ENCODE results near the gene ERCC1.
A peak's percentile ranks its signal among the peaks of the same experiment; 100 is the strongest.

ERCC1 gene

DNA sequence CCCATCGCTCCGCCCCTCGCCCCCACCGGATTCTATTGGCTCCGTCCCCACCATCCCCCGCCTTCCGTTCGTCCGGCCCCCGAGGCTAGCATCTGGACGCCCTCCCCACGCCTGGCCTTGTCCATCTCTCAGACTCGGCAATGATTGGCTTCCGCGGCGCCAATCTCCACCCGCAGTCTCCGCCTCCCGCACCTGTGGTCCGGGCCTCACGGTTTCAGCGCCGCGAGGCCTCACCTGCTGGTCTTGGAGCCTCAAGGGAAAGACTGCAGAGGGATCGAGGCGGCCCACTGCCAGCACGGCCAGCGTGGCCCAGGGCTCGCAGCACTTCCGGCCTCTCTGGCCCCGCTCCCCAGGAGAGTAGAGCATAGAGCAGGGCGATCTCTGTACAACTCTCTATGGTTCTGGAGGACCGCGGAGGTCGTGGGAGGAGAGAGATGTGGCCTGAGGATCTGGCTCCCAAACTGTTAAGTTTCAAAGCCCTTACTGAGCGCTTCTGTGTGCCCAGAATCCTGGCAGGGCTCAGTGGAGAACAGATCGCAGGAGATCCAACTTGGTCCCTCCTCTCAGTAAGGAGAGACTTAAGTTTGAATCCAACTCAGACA, at the start of gene ERCC1:
ERCC1 (minus strand) TSS at position 329 of the 602 bp plus-strand sequence. CDS start 543 bp downstream, outside the sequence.
- peak; percentile 74 for DNase-seq (ENCODE audit: low read depth)

DNA sequence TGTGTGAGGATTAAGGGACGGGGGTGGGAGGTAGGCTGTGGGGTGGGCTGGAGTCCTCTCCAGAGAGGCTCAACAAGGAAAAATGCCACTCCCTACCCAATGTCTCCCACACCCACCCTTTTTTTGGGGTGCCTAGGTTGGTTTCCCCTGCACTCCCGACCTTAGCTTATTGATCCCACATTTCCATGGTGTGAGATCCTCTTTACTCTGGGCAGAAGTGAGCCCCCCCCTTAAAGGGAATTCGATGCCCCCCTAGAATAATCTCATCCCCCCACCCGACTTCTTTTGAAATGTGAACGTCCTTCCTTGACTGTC, 49.6 kb upstream of the ERCC1 start:
- no peak for DNase-seq (ENCODE audit: low read depth)

DNA sequence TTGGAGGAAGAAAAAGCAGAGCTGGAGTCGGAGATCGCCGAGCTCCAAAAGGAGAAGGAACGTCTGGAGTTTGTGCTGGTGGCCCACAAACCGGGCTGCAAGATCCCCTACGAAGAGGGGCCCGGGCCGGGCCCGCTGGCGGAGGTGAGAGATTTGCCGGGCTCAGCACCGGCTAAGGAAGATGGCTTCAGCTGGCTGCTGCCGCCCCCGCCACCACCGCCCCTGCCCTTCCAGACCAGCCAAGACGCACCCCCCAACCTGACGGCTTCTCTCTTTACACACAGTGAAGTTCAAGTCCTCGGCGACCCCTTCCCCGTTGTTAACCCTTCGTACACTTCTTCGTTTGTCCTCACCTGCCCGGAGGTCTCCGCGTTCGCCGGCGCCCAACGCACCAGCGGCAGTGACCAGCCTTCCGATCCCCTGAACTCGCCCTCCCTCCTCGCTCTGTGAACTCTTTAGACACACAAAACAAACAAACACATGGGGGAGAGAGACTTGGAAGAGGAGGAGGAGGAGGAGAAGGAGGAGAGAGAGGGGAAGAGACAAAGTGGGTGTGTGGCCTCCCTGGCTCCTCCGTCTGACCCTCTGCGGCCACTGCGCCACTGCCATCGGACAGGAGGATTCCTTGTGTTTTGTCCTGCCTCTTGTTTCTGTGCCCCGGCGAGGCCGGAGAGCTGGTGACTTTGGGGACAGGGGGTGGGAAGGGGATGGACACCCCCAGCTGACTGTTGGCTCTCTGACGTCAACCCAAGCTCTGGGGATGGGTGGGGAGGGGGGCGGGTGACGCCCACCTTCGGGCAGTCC, 49.0 kb upstream of the ERCC1 start:
- DNase-seq (ENCODE audit: low read depth) = no peak

DNA sequence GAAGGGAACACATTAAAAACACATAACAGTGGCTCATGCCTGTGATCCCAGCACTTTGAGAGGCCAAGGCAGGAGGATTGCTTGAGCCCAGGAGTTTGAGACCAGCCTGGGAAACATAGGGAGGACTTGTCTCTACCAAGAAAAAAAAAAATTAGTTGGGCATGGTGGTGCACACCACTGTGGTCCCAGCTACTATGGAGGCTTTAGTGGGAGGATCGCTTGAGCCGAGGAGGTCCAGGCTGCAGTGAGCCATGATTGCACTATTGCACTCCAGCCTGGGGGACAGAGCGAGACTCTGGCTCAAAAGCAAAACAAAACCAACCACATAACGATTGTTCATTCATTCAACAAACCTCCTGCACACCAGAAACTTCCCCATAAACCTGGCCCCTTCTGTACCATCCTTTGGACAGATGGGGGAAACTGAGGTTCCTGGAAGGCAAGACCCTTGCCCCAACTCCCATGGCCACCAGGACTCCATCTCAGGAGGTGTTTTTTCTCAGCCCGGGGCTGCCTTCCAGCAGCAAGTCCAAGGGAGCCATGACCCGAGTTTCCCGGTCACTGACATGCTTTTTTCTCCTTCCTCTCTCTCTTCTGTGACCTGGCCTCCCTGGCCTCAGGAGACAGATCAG, 48.3 kb upstream of the ERCC1 start:
- no peak for DNase-seq (ENCODE audit: low read depth)

DNA sequence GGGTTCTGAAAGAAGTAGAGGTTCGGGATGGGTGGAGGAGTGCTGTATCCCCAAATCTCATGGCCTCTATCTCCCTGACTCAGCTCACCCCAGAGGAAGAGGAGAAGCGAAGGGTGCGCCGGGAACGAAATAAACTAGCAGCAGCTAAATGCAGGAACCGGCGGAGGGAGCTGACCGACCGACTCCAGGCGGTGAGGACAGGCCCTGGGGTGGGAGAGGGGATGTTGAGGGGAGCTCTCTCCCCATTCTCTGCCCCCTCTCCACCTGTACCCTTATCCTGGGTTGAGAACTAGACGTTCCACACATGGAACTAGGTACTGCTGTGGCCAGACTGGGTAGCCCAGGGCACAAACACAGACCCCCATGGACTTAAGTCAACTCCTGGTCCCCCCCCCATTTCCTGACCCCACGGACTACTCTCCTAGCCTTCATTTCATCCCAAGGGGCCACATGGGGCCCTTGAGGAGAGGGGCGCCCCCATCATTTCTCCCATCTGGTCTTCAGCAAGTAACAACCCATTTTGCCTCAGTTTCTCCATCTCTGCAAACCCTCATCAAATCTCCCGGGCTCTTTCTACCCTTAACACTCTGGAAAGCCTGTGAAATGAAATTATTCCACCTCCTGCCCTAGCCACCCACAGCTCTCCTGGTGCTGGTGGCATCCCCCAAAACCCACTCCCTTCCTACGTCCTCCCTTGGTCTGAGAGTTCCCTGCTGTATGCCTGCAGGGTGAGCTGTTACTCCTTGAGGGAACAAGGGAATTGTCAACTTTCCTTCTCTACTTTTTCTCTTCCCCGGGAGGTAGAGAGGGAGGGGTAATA, 47.6 kb upstream of the ERCC1 start:
- DNase-seq (ENCODE audit: low read depth) = no peak

DNA sequence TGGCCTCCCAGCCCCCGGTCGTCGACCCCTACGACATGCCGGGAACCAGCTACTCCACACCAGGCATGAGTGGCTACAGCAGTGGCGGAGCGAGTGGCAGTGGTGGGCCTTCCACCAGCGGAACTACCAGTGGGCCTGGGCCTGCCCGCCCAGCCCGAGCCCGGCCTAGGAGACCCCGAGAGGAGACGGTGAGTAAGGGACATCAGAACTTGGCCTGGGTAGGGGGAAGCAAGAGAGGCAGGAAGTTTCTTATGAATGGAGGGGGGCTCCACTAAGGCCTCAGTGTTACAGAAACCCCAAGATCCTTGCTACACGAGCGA, 47.0 kb upstream of the ERCC1 start:
- no peak for DNase-seq (ENCODE audit: low read depth)

DNA sequence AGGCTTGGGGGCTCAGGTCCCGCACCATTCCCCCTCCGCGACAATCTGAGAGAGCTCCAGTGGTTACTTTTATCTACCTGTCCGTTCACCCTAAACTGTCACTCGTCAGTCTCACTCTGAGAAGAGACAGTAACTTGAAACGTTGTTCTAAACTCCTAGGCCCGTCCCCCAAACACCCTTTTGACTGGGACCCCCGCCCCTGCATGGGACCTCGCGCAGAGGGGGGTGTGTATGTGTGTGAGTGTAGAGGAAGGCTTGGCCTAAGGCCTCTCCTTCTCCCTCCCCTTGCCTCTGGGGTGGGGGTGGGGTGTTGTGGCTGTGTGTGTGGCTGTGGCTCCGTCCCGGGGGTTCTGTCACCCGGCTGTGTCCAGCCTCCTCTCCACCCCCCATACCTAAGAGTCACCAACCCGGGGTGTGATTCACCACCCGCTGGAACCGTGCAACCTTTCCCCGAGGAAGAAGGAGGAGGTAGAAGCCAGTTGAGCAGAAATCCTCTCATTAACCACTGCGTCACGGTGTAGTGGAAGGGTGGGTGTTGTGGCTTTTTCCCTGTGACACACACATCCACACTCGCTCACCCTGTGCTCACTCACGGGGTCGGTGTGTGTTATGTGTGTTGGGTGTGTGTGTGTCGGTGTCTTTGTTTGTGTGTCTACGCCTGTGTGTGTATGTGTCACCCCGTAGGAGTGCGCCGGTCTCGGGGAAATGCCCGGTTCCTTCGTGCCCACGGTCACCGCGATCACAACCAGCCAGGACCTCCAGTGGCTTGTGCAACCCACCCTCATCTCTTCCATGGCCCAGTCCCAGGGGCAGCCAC, 46.4 kb upstream of the ERCC1 start:
- DNase-seq (ENCODE audit: low read depth) = no peak

DNA sequence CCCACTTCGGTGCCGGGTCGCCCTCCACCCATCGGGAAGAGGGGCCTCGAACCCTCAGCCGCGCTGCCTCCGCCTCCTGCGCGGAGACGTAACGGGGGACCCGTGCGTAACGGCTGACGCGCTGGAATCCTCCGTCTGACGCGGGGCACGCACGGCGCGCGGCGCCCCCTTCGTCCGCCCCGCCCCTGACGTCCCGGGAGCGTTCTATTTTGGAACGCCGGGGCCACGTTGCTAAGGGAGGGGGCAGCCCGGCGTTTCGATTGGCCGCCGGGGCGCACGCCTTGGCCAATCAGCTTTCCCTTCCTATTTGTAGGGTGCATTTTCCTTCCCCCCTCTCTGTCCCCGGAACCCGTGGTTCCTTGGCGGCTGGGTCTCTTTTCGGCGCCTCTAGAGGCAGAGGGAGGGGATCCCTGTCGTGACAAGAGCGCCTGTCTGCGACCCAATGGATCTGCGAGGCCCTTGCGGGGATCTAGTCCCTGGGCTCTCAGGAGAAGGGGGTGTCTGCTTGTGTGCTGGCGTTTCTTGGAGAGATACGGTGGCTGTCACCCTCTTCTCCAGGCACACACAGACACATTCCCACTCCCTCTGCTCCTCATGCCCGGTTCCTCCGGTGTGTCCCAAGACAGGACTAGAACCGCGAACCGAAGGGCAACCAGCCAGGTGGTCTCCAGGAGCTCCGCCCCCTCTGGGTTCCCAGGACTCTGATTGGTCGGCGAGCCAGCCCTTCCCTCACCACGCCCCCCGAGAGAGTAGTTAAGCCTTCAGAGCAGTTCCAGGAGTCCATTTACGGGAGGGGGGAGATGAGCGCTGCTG, 45.6 kb upstream of the ERCC1 start:
- peak; percentile 74 for DNase-seq (ENCODE audit: low read depth)

DNA sequence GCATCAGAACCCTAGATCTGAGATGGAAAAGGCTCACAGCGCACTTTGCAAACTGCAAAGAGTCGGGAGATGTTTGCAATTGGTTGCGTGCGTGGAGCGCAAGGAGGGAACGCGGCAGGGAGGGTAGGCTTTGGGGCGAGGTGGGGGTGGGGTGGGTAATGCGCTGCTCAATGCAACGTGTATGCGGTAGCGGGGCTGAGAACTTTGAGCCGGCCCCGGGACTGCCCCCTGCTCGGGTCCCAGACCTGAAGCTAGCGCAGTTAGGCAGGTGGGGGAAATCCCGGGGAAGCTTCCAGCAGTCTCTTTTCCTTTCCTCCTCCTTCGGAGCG, 45.0 kb upstream of the ERCC1 start:
- DNase-seq (ENCODE audit: low read depth) = no peak

DNA sequence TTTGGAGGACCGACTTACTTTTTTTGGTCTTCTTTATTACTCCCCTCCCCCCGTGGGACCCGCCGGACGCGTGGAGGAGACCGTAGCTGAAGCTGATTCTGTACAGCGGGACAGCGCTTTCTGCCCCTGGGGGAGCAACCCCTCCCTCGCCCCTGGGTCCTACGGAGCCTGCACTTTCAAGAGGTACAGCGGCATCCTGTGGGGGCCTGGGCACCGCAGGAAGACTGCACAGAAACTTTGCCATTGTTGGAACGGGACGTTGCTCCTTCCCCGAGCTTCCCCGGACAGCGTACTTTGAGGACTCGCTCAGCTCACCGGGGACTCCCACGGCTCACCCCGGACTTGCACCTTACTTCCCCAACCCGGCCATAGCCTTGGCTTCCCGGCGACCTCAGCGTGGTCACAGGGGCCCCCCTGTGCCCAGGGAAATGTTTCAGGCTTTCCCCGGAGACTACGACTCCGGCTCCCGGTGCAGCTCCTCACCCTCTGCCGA, 44.5 kb upstream of the ERCC1 start:
- no peak for DNase-seq (ENCODE audit: low read depth)

DNA sequence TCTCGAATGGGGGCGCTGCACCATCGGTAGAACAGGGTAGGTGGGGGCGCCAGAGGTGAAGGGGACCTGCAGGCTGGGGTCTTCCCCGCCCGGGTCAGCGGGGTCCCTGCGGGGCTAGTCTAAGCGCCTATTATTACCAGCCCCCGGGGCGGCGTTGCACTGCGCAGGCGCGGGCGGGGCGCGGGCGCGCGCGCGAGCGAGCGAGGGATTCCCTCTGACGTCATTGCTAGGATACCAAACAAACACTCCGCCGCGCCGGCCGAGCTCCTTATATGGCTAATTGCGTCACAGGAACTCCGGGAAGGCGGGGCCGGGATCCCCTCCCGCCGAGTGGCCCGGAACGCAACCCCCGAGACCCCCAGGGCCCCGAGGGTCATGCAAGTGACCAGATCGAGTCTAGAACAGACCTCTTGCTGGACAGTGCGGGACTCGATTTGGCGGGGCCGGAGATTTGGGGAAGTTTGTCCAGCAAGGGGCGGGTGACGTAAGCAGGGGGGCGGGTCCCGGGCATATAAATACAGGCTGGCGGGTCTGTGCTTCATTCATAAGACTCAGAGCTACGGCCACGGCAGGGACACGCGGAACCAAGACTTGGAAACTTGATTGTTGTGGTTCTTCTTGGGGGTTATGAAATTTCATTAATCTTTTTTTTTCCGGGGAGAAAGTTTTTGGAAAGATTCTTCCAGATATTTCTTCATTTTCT, 43.9 kb upstream of the ERCC1 start, which contains the start of gene FOSB:
FOSB (plus strand) TSS at position 541 of the 703 bp plus-strand sequence. CDS start 591 bp downstream, outside the sequence.
- peak; percentile 92 for DNase-seq (ENCODE audit: low read depth)

DNA sequence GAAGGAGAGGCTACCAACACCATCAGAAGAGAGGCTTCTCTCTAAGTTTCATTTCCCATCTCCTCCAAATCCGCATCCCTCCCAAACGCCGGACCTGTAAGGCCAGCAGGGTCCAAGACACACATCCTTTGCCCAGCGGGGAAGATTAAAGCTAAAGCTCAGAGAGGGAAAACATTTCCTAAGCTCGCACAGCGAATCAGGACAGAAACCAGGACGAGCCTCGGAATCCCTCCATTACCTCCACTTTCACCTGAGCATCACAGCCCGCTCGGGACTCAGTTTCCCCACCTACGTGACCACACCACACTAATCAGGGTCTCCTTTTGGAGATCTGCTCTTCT, 43.4 kb upstream of the ERCC1 start:
- no peak for DNase-seq (ENCODE audit: low read depth)

DNA sequence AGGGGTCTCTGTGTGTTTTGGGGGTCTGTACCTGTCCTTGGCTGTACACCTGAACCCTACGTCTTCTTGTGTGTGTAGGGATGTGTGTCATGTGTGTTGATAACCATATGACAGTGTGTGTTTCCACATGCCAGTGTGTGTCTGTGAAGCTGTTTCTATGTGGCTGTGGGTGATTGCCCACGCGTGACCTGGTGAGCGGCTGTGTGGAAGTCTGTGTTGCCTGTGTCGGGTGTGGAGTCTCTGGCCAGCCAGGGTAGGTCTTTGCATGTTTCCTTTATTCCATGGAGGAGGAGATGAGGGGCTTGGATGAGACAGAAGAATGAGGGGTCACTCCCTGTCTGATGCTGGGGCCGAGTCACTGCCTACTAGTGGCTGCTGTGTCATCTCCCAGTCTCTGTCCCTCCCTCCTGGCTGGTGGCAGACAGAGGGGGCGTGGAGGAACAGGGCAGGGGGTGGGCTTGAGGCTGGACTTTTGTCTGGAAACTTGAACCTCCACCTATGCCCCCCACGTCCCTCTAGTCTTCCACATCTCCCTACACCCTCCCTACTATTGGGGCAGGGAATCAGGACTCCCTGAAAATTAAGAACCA, 41.2 kb upstream of the ERCC1 start:
- DNase-seq (ENCODE audit: low read depth) = no peak

DNA sequence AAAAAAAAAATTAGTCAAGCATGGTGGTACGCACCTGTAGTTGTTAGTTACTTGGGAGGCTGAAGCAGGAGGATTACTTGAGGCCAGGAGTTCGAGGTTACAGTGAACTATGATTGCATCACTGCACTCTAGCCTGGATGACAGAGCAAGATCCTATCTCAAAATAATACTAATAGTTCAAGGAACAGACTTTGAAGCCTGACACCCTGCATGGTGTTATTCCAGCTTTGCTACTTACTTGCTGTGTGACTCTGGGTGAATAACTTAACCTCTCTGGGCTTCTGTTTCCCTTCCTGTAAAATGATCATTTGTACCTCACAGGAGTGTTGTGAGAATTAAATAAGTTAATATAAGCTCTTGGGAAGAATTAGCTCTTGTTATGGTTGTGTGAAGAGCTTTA, 40.6 kb upstream of the ERCC1 start:
- no peak for DNase-seq (ENCODE audit: low read depth)

DNA sequence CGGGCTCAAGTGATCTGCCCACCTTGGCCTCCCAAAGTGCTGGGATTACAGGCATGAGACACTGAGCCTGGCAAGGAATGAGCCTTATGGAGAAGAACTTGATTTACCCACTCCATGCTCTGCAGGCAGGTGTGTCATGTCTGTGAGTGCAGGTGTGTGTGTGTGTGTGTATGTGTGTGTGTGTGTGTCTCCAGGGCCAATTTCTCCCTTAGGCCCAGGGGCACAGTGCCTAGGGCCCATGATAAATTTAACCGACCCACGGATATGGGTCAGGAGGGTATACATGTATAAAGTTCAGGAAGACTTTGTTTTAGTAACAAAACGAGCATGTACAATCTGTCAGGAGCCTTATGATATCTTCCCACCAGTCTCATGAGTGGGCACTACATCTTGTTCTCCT, 39.5 kb upstream of the ERCC1 start:
- no peak for DNase-seq (ENCODE audit: low read depth)

DNA sequence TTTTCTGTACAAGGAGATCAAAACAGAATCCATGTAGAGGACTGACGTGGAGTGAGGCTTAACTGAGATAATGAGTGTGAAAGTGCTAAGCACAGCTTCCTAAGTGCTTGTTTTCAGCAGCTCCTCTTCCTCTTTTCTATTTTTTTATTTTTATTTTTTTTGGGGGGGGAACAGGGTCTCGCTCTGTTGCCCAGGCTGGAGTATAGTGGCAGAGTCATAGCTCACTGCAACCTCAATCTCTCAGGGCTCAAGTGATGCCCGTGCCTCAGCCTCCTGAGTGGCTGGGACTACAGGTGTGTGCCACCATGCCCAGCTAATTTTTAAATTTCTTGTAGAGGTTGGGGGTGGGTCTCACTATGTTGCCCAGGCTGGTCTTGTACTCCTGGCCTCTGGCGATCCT, 38.5 kb upstream of the ERCC1 start:
- no peak for DNase-seq (ENCODE audit: low read depth)

DNA sequence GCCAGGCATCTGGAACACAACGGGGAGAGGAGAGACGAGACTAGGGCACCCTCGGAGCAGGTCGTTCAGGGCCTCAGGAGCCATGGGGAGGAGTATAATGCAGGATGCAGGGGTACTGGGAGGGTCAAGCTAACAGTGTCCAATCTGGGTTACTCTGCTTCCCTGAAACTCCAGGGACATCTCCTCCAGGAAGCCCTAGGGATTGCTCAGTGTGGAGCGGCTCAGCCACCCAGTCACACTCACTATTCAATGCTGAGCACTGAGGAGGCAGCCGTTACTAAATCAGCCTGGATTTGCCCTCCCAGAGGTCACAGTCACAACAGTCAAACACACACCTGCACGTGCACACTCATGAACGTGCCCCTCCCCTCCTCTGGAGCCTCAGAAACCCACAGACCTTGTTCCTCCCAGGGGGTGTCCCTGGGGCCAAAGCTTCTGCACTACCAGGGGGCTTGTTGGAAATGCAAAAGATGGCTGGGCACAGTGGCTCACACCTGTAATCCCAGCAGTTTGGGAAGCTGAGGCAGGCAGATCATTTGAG, 37.2 kb upstream of the ERCC1 start:
- DNase-seq (ENCODE audit: low read depth) = no peak

DNA sequence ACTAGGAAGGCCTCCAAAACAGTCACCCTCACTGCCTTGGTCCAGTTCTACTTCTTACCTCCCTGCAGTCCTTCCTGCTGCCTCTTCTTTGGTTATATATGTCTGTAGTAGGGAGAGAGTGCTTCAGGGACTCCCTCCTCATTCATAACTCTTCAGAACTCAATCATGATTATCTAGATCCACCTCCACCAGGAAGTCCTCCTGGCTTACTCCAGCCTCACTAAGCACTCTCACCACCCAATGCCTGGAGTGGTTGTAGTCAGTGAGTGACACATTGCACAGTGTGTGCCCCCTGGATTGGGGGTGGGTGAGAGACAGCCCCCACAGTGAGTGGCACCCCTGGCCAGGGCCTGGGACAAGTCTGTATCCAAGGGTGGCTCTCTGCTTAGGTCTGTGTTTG, 34.1 kb upstream of the ERCC1 start:
- no peak for DNase-seq (ENCODE audit: low read depth)

DNA sequence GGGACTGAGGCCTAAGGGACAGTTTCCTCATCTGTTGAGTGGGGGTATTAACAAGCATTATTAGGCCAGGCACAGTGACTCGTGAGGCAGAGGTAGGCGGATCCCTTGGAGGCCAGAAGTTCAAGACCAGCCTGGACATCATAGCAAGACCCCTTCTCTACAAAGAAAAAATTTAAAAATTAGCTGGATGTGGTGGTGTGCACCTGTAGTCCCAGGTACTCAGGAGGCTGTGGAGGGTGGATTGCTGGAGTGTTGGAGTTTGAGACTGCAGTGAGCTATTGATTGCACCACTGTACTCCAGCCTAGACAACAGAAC, 32.7 kb upstream of the ERCC1 start:
- DNase-seq (ENCODE audit: low read depth) = no peak

All from T-helper 22 cell (primary cell).